Skeletal muscle cell (primary cell): ENCODE measurements around the gene IFITM10.
"Not testable (repeated sequence)": the region's sequence is repeated elsewhere in the genome, so short reads cannot be mapped to it uniquely, and the experiment has no call there.

Source experiments
- DNase-seq: peaks from one replicate; pipeline ENCODE4 v3.0.0-alpha.2; 2010; ENCODE audit warnings: low read depth
- H3K4me3 ChIP-seq: 2 replicates; pipeline ENCODE4 v1.5.1; 2011; ENCODE audit warnings: low read depth, mild to moderate bottlenecking, control low read depth, low read length, moderate library complexity

Gene IFITM10

GRCh38 chr11:1684886-1685874, 65.2 kb downstream of the IFITM10 start:
- DNase-seq, H3K4me3 ChIP-seq: not testable (repeated sequence)

DNA sequence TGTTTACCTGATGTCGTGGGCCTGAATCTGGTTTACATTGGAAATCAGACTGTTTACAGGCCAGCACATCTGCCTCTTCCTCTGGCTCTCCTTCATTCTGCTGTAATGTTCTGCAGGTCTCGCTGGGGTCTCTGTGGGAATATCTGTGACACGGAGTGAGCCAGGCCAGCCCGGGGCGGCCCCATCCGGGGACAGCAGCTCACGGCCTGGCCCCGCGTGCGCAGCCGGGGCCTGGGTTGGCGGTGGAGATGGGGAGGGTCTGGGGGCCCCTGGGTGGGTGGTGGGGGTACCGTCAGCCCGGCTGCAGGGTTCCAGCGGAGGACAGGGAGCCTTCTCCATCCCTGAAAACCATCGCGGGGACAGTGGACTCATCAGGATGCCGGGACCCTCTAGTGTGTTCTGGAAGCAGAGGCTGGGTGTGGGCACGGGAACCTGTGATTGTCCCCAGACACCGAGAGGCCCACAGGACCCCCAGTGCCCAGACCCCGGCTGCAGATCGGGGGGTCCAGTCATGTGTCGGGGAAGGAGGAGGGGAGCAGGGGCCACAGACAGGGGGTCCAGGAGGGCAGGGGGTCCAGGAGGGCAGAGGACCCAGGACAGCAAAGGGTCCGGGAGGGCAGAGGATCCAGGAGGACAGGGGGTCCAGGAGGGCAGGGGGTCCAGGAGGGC, 66.4 kb downstream of the IFITM10 start:
- DNase-seq, H3K4me3 ChIP-seq: not testable (repeated sequence)

DNA sequence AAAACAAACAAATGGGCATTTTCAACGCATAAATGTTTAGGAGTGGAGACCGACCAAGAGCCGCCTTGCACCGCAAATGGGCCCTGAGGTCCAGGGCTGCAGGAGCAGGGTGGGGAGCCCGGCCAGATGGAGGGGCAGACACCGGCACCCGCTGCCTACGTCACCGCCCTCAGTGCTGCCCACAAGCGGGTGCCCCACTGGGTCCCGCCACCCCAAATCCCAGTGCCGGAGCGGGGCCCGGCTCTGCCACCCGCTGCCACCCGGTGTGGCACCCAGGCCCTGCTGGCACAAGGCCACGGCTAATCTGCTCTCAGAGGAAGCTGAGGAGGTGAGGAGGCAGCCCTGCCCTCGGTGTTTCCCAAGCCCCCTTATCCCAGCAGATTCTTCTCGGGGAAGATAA, 67.2 kb downstream of the IFITM10 start:
- not testable (repeated sequence) for H3K4me3 ChIP-seq, DNase-seq
